Thyroid gland (tissue), 4 donors: ENCODE results near the gene KLRB1.

Experiments
- CTCF ChIP-seq, 6 experiments: fragments of 200-600 bp in 3 of 6; fragments of 450-650 bp in 3 of 6; sonication (generic) in 3 of 6; IDR thresholded peaks; one replicate each; pipeline ENCODE4 v1.5.1; 2016 to 2019; ENCODE audit warnings: antibody characterized with exemption in 6 of 6, mild to moderate bottlenecking in 2 of 6, inconsistent platforms in 1 of 6, moderate library complexity in 1 of 6
- POLR2A ChIP-seq, 2 donors: fragments of 450-650 bp; IDR thresholded peaks; one replicate each; pipeline ENCODE4 v1.6.1; 2017; ENCODE audit warnings: antibody characterized with exemption in 2 of 2, mild to moderate bottlenecking in 2 of 2, moderate library complexity in 1 of 2

GRCh38 chr12:9597365-9597764 is 10.4 kb downstream of the KLRB1 start:
- no peak for TF ChIP-seq CTCF (IDR thresholded peaks at IDR 0.05)
- no peak for TF ChIP-seq POLR2A (IDR thresholded peaks at IDR 0.05)
